ENCODE data around the gene SLC16A13. TPM values are rescaled to one million over a fixed set of nuclear protein-coding genes. Genes with fewer than 3 reads are reported as not detected.

Gene SLC16A13
- total and polyA plus RNA-seq, 2 donors (not counting 1 experiment from before 2014, with no cell fraction given) = 7.4 to 21.9 TPM

- ATAC-seq (ENCODE audit: low read depth) (no peak), DNase-seq (no peak)
- Histone ChIP-seq H3K4me3 (ENCODE audit: control extremely low read depth in 1 of 5, extremely low read depth in 1 of 5, insufficient read depth in 1 of 5, low read depth in 2 of 5, low read length in 4 of 5) (no peak overlapping the region), H3K27ac (ENCODE audit: low read length in 2 of 2) (no peak overlapping the region), H3K9me3 (ENCODE audit: control extremely low read depth in 1 of 3, control insufficient read depth in 2 of 3, insufficient read depth in 1 of 3, low read length in 2 of 3) (peaks cover 0 to 16% (median 0%) of the 10 kb centered on the region in 3 donors), H3K4me2 (replicated peaks; ENCODE audit: low read depth, low read length, poor library complexity, severe bottlenecking) (no peak overlapping the region), H3K79me2 (ENCODE audit: control insufficient read depth, insufficient read depth, low read length) (peaks cover 11% of the 10 kb centered on the region), H3K36me3 (replicated peaks in 1 of 2; ENCODE audit: control extremely low read depth in 1 of 2, control insufficient read depth in 1 of 2, extremely low read depth in 1 of 2, insufficient read depth in 2 of 2, low read length in 1 of 2) (peaks cover 0 to 13% of the 10 kb centered on the region in 2 experiments), H3K9ac (ENCODE audit: low read length) (no peak overlapping the region), H2AFZ (ENCODE audit: insufficient read depth, low read depth, low read length, poor library complexity, severe bottlenecking) (no peak overlapping the region), H3K4me1 (ENCODE audit: control insufficient read depth in 2 of 2, insufficient read depth in 2 of 2, low read length in 2 of 2) (peaks cover 32 to 45% of the 10 kb centered on the region in 2 donors), H4K20me1 (ENCODE audit: control insufficient read depth, insufficient read depth, low read length, poor library complexity, severe bottlenecking) (no peaks in the 10 kb centered on the region), H3K27me3 (replicated peaks in 1 of 4; ENCODE audit: control extremely low read depth in 1 of 4, control insufficient read depth in 3 of 4, insufficient read depth in 4 of 4, low read length in 3 of 4) (no peaks in the 10 kb centered on the region)
- ChIA-PET POLR2A (no interaction called here), CTCF (interaction anchor here (0.7 to 7.2 kb wide), 5 partner anchors 16 to 165 kb away, joined by 3 to 66 read pairs (median 7); no protein-coding TSS in a partner anchor)
- Mint-ChIP-seq H3K4me1 (peaks cover 44% of the 10 kb centered on the region), H3K27me3 (no peaks in the 10 kb centered on the region), H3K9me3 (ENCODE audit: insufficient read depth) (no peaks in the 10 kb centered on the region), H3K27ac (no peak overlapping the region), H3K4me3 (no peak overlapping the region)
- 88% methylated on average over 9 of the region's 10 CpGs for WGBS (ENCODE audit: insufficient coverage)
- intact Hi-C loops (cut with micrococcal nuclease) = loop anchor here (10.0 kb wide), 2 partner anchors 555 to 815 kb away; partner anchors contain the start of genes CD68 and KDM6B
- TF ChIP-seq EZH2 (IDR thresholded peaks at IDR 0.05; ENCODE audit: borderline replicate concordance, insufficient read depth, low read depth, low read length, poor library complexity, severe bottlenecking) = no peak
- no peak for TF ChIP-seq CTCF (IDR thresholded peaks at IDR 0.05)
Observed at GRCh38 chr17:7019367-7019766, 16.4 kb upstream of the SLC16A13 start.

- Histone ChIP-seq H3K4me1 (ENCODE audit: control insufficient read depth in 2 of 2, insufficient read depth in 2 of 2, low read length in 2 of 2) (peaks cover 32 to 45% of the 10 kb centered on the region in 2 donors), H3K4me2 (replicated peaks; ENCODE audit: low read depth, low read length, poor library complexity, severe bottlenecking) (no peak overlapping the region), H3K27ac (ENCODE audit: low read length in 2 of 2) (no peak overlapping the region), H3K36me3 (replicated peaks in 1 of 2; ENCODE audit: control extremely low read depth in 1 of 2, control insufficient read depth in 1 of 2, extremely low read depth in 1 of 2, insufficient read depth in 2 of 2, low read length in 1 of 2) (peaks cover 0 to 13% of the 10 kb centered on the region in 2 experiments), H3K4me3 (ENCODE audit: control extremely low read depth in 1 of 5, extremely low read depth in 1 of 5, insufficient read depth in 1 of 5, low read depth in 2 of 5, low read length in 4 of 5) (no peak overlapping the region), H4K20me1 (ENCODE audit: control insufficient read depth, insufficient read depth, low read length, poor library complexity, severe bottlenecking) (no peaks in the 10 kb centered on the region), H3K9ac (ENCODE audit: low read length) (no peak overlapping the region), H3K9me3 (ENCODE audit: control extremely low read depth in 1 of 3, control insufficient read depth in 2 of 3, insufficient read depth in 1 of 3, low read length in 2 of 3) (peaks cover 0 to 17% (median 0%) of the 10 kb centered on the region in 3 donors), H3K79me2 (ENCODE audit: control insufficient read depth, insufficient read depth, low read length) (peaks cover 11% of the 10 kb centered on the region), H2AFZ (ENCODE audit: insufficient read depth, low read depth, low read length, poor library complexity, severe bottlenecking) (no peak overlapping the region), H3K27me3 (replicated peaks in 1 of 4; ENCODE audit: control extremely low read depth in 1 of 4, control insufficient read depth in 3 of 4, insufficient read depth in 4 of 4, low read length in 3 of 4) (no peaks in the 10 kb centered on the region)
- ATAC-seq (ENCODE audit: low read depth) (no peak), DNase-seq (no peak)
- Mint-ChIP-seq H3K4me3 (no peak overlapping the region), H3K9me3 (ENCODE audit: insufficient read depth) (no peaks in the 10 kb centered on the region), H3K4me1 (peaks cover 43% of the 10 kb centered on the region), H3K27me3 (no peaks in the 10 kb centered on the region), H3K27ac (no peak overlapping the region)
- no peak for TF ChIP-seq CTCF (IDR thresholded peaks at IDR 0.05)
- TF ChIP-seq EZH2 (IDR thresholded peaks at IDR 0.05; ENCODE audit: borderline replicate concordance, insufficient read depth, low read depth, low read length, poor library complexity, severe bottlenecking) = no peak
- 100% methylated on average over 1 of the region's 16 CpGs for WGBS (ENCODE audit: insufficient coverage)
- intact Hi-C loops (cut with micrococcal nuclease) = loop anchor here (10.0 kb wide), 2 partner anchors 555 to 815 kb away; partner anchors contain the start of genes CD68 and KDM6B
- ChIA-PET POLR2A (no interaction called here), CTCF (interaction anchor here (0.7 to 7.2 kb wide), 7 partner anchors 8 to 164 kb away, joined by 3 to 84 read pairs (median 39); partner anchors contain the start of genes RNASEK and SLC16A11)
Observed at GRCh38 chr17:7019839-7020519, 15.8 kb upstream of the SLC16A13 start.

All from B cell (primary cell).